KMS-11 (cell line): ENCODE measurements around the gene TMEM98.
"Not testable (repeated sequence)": the region's sequence is repeated elsewhere in the genome, so short reads cannot be mapped to it uniquely, and the experiment has no call there.

Experiments used
- H2AFZ ChIP-seq: fragments of 200-600 bp; sonication (generic); 2 replicates; pipeline ENCODE4 v1.6.1; 2016; ENCODE audit warnings: antibody characterized with exemption, mixed run types, low read depth
- H3K27ac ChIP-seq: fragments of 200-600 bp; sonication (generic); 2 replicates; pipeline ENCODE4 v1.6.1; 2016; ENCODE audit warnings: mild to moderate bottlenecking, mixed run types
- H3K27me3 ChIP-seq: fragments of 200-600 bp; sonication (generic); 2 replicates; pipeline ENCODE4 v1.6.1; 2017; ENCODE audit warnings: mild to moderate bottlenecking, low read depth, mixed run types, moderate library complexity; ENCODE audit not compliant: insufficient read depth
- H3K36me3 ChIP-seq: fragments of 200-600 bp; sonication (generic); 2 replicates; pipeline ENCODE4 v1.6.1; 2017; ENCODE audit warnings: mild to moderate bottlenecking, mixed run types; ENCODE audit not compliant: insufficient read depth
- H3K4me1 ChIP-seq: fragments of 200-600 bp; sonication (generic); 2 replicates; pipeline ENCODE4 v1.6.1; 2016; ENCODE audit warnings: mild to moderate bottlenecking, low read depth, mixed run types; ENCODE audit not compliant: poor library complexity, severe bottlenecking
- H3K4me2 ChIP-seq: fragments of 200-600 bp; sonication (generic); 2 replicates; pipeline ENCODE4 v1.7.0; 2016; ENCODE audit warnings: mild to moderate bottlenecking, mixed run types
- H3K4me3 ChIP-seq: fragments of 200-600 bp; sonication (generic); IDR thresholded peaks from 2 replicates; pipeline ENCODE4 v1.6.1; 2017; ENCODE audit warnings: low read depth, low read length, mixed read lengths; ENCODE audit not compliant: insufficient read depth
- H3K79me2 ChIP-seq: fragments of 200-600 bp; sonication (generic); 2 replicates; pipeline ENCODE4 v1.6.1; 2016; ENCODE audit warnings: low read depth, mixed run types; ENCODE audit not compliant: insufficient read depth
- H3K9ac ChIP-seq: fragments of 200-600 bp; sonication (generic); 2 replicates; pipeline ENCODE4 v1.6.1; 2016; ENCODE audit warnings: mild to moderate bottlenecking, mixed run types
- H4K20me1 ChIP-seq: fragments of 200-600 bp; sonication (generic); 2 replicates; pipeline ENCODE4 v1.6.1; 2016; ENCODE audit warnings: mild to moderate bottlenecking, mixed run types; ENCODE audit not compliant: insufficient read depth
- CTCF ChIP-seq: fragments of 200-600 bp; sonication (generic); conservative IDR thresholded peaks from 2 replicates; pipeline ENCODE4 v1.6.1; 2017; ENCODE audit warnings: low read depth, mild to moderate bottlenecking, antibody characterized with exemption, low read length, moderate library complexity, mixed read lengths

The TMEM98 gene

DNA sequence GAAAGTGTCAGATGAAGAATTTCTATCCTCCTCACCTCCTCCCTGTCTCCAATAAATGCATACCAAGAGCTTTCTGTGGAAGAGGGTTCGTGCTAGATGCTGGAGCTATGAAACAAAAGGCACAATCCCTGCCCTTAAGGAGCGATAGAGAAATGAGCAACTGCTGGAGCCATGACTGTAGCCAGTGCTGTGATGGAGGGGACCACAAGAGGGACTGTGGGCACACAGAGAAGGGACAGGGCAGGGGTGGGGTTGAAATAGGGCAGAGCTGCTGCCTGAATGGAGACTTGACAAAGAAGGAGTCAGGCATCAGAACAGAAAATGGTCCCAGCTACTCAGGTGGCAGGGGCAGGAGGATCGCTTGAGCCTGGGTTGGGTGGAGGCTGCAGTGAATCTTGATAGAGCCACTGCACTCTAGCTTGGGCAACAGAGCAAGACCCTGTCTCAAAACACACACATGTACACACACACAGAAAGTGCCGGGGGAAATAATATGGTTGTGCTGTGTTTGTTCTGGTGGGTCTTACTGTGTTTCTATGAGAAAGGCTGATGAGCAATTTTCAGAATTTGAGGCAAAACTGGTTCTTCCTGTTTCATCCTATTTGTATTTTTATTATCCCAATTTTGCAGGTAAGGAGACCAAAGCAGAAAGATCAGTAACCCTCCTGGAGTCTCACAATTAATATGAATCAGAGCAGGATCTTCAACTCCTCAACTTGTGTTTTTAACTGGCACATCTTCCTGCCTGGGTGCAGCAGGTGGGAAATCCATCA, 16.5 kb downstream of the TMEM98 start:
- Histone ChIP-seq H3K27ac (no peak overlapping the region), H3K79me2 (no peaks in the 10 kb centered on the region), H3K9ac (no peak overlapping the region), H3K4me3 (no peak overlapping the region), H4K20me1 (no peaks in the 10 kb centered on the region), H3K27me3 (no peaks in the 10 kb centered on the region), H2AFZ (no peak overlapping the region), H3K4me2 (no peak overlapping the region), H3K4me1 (no peaks in the 10 kb centered on the region), H3K36me3 (no peaks in the 10 kb centered on the region)
- TF ChIP-seq CTCF: no peak

- H3K4me2 ChIP-seq: no peak overlapping the region
- H4K20me1 ChIP-seq: no peaks in the 10 kb centered on the region
- H3K9ac ChIP-seq: no peak overlapping the region
- no peaks in the 10 kb centered on the region for H3K27me3 ChIP-seq
- H3K4me3 ChIP-seq: no peak overlapping the region
- no peak for TF ChIP-seq CTCF
- no peak overlapping the region for H3K27ac ChIP-seq
- H2AFZ ChIP-seq: no peak overlapping the region
- no peaks in the 10 kb centered on the region for H3K79me2 ChIP-seq
- no peaks in the 10 kb centered on the region for H3K36me3 ChIP-seq
- H3K4me1 ChIP-seq: no peaks in the 10 kb centered on the region
Observed at GRCh38 chr17:32946375-32947135, 18.6 kb downstream of the TMEM98 start.

DNA sequence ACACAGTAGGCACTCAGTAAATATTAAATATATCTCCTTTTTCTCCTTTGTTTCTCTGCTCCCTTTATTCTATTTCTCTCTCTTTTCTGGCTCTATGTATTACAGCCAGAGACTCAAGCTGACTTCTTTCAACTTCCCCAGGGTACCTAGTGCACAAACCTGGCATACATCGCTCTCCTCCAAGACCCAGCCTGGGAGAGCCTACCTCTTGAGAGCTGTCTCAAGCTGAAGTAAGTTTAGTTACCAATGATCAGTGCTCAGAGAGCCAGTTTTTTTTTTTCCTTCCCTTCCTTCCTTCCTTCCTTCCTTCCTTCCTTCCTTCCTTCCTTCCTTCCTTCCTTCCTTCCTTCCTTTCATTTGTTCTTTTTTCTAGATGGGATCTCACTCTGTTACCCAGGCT, 19.8 kb downstream of the TMEM98 start:
- H3K4me3 ChIP-seq: no peak overlapping the region
- H3K36me3 ChIP-seq: no peaks in the 10 kb centered on the region
- H3K9ac ChIP-seq: no peak overlapping the region
- no peak for TF ChIP-seq CTCF
- no peaks in the 10 kb centered on the region for H4K20me1 ChIP-seq
- H3K4me2 ChIP-seq: no peak overlapping the region
- no peak overlapping the region for H3K27ac ChIP-seq
- H3K27me3 ChIP-seq: no peaks in the 10 kb centered on the region
- no peak overlapping the region for H2AFZ ChIP-seq
- no peaks in the 10 kb centered on the region for H3K79me2 ChIP-seq
- no peaks in the 10 kb centered on the region for H3K4me1 ChIP-seq

DNA sequence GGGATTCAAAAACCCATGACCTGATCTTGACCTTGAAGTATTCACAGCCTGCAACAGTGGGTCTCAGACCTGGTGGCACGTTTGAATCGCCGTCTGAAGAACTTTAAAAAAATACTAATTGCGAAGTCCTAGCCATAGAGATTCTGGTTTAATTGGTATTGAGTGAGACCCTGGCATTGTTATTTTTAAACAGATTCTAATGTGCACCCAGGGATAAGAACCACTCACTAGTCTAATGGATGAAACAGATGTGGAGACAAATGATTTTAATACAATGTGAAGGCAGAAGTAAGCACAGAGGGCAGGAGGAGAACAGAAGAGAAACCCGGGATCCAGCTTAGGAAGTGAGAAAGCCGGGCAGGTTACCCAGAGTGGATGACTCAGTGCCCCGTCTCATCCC, 21.2 kb downstream of the TMEM98 start:
- no peak overlapping the region for H3K4me3 ChIP-seq
- H3K9ac ChIP-seq: no peak overlapping the region
- H3K36me3 ChIP-seq: no peaks in the 10 kb centered on the region
- H3K4me1 ChIP-seq: no peaks in the 10 kb centered on the region
- no peak overlapping the region for H3K27ac ChIP-seq
- no peaks in the 10 kb centered on the region for H3K79me2 ChIP-seq
- TF ChIP-seq CTCF: no peak
- no peaks in the 10 kb centered on the region for H3K27me3 ChIP-seq
- no peaks in the 10 kb centered on the region for H4K20me1 ChIP-seq
- no peak overlapping the region for H3K4me2 ChIP-seq
- no peak overlapping the region for H2AFZ ChIP-seq

DNA sequence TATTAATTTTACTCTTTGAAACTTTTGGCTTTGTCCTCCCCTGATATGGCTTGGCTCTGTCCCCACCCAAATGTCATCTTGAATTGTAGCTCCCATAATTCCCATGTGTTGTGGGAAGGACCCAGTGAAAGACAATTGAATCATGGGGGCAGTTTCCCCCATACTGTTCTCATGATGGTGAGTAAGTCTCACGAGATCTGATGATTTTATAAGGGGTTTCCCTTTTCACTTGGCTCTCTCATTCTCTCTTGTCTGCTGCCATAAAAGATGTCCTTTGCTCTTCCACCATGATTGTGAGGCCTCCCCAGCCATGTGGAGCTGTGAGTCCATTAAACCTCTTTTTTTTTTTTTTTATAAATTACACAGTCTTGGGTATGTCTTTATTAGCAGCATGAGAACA, 24.5 kb downstream of the TMEM98 start:
- not testable (repeated sequence) for H3K4me1 ChIP-seq, H3K79me2 ChIP-seq, H3K27ac ChIP-seq, H3K27me3 ChIP-seq, H4K20me1 ChIP-seq, H3K9ac ChIP-seq, H2AFZ ChIP-seq, H3K36me3 ChIP-seq, H3K4me2 ChIP-seq, H3K4me3 ChIP-seq
